Stimulated activated CD4-positive, alpha-beta T cell treated with anti-CD3 and anti-CD28 coated beads, Interleukin-2, amount 100 ng/mL, for 24 hours (primary cell): ENCODE measurements around the gene WDR44.
A peak's percentile ranks its signal among the peaks of the same experiment; 100 is the strongest.
"Not testable (repeated sequence)": the region's sequence is repeated elsewhere in the genome, so short reads cannot be mapped to it uniquely, and the experiment has no call there.

ENCODE experiments used
- DNase-seq, 2 donors: peaks; one replicate each; pipeline ENCODE4 v3.0.0-alpha.2; 2020

The WDR44 gene

DNA sequence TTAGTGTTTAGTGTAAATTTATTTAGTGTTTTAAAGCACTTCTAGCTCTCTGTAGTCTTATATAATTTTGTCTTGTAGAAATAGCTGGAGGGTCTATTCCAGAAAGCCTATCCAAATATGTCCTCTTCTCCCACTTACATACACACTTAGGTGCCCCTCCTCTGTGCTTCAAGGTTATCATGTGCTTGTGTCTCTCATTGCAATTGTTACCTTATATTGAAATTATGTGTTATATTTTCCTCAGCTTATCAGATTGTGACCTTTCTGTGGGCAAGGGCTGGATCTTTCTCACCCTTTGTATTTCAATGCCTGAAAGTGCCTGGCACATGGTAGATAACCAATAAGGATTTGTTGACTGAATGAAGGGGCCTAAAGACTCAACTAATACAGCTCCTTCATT, 18.4 kb downstream of the WDR44 start:
- DNase-seq = no peak

DNA sequence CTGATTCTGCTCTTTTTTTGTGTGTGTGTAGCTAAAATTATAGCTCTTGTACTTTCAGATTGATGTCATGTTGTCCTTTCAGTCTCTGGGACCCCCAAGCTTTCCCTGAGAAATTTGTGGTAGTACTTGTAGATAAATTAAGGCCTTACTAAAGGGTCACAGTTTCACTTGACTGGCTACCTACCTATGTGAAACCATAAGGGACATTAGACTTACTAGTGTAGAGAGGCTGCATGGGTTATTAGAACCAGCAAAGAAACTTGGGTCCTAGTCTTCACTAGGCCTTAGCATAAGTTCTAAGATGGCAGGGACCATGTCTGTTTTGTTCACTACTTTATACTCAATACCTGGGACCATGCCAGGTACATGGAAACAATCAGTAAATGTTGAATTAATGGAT, 21.4 kb downstream of the WDR44 start:
- no peak for DNase-seq

DNA sequence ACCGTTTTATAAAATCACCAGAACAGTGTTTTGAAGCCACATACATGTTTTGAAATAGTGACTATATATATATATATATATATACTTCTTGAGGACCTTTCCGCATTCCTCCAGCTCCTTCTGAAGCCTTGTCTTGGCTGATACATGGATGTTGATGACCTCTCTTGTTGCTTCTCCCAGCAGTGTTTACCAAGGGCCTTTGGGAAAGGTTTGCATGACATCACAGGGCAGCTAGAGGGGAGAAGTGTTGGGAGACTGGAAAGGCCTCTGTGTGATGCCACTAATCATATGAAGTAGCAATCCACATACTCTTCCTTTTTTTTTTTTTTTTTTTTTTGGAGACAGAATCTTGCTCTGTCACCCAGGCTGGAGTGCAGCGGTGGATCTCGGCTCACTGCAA, 22.5 kb downstream of the WDR44 start:
- no peak for DNase-seq

DNA sequence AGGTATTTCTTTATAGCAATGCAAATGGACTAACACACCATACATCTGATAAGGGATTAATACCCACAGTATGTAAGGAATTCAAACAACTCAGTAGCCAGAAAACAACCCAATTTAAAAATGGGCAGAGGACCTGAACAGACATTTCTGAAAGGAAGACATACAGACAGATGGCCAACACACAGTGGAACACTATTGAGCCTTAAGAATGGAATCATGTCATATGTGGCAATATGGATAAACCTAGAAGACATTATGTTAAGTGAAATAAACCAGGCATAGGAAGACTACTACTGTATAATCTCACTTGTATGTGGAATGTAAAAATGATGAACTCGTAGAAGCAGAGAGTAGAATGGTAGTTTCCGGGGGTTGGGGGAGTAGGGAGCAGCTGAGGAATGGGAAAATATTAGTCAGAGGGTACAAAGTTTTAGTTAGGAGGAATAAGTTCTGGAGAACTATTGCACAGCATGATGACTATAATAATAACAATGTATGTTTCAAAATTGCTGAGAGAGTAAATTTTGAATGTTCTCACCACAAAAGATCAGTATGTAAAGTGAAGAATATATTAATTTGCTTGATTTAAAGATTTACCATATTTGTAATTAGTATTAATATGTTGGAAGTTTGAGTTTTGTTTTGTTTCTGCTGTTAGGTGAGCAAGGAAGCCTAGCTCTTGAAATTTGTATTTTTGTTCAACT, 25.2 kb downstream of the WDR44 start:
- no peak for DNase-seq

- no peak for DNase-seq
These were observed 27.6 kb downstream of the WDR44 start for GRCh38 chrX:118373538-118373937.

GRCh38 chrX:118383120-118383519, 37.2 kb downstream of the WDR44 start:
- no peak for DNase-seq

GRCh38 chrX:118392716-118393115, 46.8 kb downstream of the WDR44 start:
- DNase-seq = no peak

DNA sequence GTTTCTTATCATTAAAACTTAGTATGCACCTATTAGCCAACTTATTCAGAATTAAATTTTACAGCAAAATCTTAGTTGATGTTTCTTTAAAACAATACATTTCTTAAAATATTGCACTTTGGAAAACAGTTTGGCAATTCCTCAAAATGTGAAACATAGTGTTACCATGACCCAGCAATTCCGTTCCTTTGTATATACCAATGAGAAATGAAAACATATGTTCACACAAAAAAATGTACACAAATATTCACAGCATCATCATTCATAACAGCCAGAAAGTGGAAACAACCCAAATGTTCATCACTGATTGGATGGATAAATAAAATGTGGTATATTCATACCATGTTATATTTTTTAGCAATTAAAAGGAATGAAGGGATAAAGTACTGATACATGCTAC, 50.2 kb downstream of the WDR44 start:
- DNase-seq = no peak

- DNase-seq = no peak
These were observed 72.9 kb downstream of the WDR44 start for GRCh38 chrX:118418811-118419251.

DNA sequence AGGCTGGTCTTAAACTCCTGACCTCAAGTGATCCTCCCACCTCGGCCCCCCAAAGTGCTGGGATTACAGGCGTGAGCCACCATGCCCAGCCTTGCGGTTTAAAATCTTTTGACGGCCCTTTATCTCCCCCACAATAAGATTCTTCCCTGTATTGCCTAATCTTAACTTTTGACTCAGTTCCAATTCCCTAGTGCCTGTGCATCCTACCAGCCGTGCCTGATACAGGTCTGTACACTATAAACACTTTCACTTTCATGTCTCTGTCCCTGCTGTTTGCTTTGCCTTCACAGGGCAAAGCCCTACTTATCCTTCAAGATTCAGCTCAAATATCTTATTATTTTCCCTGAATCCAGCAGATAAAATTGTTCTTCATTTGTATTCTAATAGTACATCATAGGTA, 74.6 kb downstream of the WDR44 start:
- no peak for DNase-seq

- peak in 1 of 2 donors; percentile 2 for DNase-seq
These were observed 77.7 kb downstream of the WDR44 start for GRCh38 chrX:118423558-118423957.

DNA sequence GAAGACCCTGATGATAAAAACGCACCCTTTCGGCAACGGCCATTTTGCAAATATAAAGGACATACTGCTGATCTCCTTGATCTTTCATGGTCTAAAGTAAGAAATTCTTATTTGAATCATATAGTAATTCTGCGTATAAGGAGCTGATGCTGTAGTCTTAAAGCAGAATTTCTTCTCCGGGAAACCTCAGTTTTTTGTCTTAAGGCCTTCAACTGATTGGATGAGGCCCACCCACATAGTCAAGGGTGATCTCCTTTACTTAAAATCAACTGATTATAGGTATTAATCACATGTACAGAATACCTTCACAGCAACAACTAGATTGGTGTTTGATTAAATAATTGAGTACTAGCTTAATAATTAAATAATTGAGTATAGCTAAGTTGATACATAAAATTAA, 86.9 kb downstream of the WDR44 start:
- no peak for DNase-seq

DNA sequence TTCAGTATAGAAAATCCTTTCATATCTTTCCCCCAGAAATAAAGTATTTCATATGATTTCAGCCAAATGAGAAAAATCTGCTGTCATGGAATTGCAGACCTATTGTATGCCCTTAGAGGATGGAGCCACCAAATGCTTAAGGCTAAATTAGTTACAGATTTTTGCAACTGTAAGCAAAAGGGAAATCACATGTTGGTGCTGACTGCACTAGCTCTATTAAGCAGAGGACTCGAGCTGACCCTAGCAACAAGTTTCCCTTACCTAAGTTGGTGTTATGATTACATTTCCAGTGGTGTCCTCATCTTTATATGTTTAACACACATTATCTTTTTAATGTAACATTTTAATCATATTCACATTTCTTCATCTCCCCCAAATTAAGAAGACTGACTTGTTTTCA, 91.4 kb downstream of the WDR44 start:
- DNase-seq = no peak

GRCh38 chrX:118448273-118448783, 102.4 kb downstream of the WDR44 start:
- no peak for DNase-seq

- DNase-seq = no peak
These were observed 109.1 kb downstream of the WDR44 start for GRCh38 chrX:118455013-118455412.

GRCh38 chrX:118459494-118459893, 113.6 kb downstream of the WDR44 start:
- DNase-seq = no peak

- DNase-seq = no peak
These were observed 118.6 kb downstream of the WDR44 start for GRCh38 chrX:118464501-118464900.

DNA sequence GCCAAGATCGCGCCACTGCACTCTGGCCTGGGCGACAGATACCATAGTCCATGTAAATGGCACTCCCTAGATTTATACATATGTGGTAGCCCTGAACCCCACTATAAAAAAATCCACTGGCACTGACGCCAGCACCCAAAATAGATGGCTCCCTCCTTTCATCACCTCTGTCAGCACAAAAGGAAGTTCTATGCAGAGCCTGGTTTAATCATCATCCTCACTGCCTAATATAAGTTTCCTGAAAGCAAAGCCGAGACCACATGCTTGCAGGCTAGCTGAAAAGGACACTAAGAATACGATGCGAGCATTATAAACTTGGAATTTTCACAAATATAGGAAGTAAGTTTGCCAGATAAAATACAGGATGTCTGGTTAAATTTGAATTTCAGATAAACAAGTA, 122.2 kb downstream of the WDR44 start:
- no peak for DNase-seq

DNA sequence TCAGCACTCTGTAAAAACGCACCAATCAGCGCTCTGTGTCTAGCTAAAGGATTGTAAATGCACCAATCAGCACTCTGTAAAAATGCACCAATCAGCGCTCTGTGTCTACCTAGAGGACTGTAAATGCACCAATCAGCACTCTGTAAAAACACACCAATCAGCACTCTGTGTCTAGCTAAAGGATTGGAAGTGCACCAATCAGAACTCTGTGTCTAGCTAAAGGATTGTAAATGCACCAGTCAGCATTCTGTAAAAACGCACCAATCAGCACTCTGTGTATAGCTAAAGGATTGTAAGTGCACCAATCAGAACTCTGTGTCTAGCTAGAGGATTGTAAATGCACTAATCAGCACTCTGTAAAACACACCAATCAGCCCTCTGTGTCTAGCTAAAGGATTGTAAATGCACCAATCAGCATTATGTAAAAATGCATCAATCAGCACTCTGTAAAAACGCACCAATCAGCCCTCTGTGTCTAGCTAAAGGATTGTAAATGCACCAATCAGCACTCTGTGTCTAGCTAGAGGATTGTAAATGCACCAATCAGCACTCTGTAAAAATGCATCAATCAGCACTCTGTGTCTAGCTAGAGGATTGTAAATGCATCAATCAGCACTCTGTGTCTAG, 124.9 kb downstream of the WDR44 start:
- DNase-seq = not testable (repeated sequence)

DNA sequence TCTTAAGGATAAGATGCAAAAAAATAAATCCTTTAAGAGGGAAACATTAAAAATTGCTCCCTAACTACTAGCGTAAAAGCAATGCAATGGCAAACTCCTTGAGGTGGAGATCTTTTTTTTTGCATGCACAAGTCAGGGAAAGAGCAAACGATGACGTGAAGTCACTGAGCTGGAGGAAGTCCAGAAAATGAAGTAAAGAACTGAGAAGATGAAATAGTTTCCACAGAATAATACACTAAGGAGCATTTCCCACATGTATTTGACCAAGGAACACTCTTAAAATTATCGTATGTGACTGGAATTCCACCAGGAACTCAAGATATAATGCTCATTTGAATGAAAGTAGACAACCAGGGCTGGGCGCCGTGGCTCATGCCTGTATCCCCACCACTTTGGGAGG, 128.7 kb downstream of the WDR44 start:
- no peak for DNase-seq

GRCh38 chrX:118475903-118476302, 130.0 kb downstream of the WDR44 start:
- no peak for DNase-seq

GRCh38 chrX:118480172-118480571, 134.3 kb downstream of the WDR44 start:
- no peak for DNase-seq

DNA sequence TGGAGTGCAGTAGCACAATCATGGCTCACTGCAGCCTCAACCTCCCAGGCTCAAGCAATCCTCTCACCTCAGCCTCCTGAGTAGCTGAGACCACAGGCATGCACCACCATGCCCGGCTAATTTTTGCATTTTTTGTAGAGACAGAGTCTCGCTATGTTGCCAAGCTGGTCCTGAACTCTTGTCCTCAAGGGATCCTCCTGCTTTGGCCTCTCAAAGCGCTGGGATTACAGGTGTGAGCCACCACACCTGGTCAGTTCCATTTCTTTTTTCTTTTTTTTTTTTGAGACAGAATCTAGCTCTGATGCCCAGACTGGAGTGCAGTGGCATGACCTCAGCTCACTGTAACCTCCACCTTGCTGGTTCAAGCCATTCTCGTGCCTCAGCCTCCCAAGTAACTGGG, 136.5 kb downstream of the WDR44 start:
- not testable (repeated sequence) for DNase-seq

DNA sequence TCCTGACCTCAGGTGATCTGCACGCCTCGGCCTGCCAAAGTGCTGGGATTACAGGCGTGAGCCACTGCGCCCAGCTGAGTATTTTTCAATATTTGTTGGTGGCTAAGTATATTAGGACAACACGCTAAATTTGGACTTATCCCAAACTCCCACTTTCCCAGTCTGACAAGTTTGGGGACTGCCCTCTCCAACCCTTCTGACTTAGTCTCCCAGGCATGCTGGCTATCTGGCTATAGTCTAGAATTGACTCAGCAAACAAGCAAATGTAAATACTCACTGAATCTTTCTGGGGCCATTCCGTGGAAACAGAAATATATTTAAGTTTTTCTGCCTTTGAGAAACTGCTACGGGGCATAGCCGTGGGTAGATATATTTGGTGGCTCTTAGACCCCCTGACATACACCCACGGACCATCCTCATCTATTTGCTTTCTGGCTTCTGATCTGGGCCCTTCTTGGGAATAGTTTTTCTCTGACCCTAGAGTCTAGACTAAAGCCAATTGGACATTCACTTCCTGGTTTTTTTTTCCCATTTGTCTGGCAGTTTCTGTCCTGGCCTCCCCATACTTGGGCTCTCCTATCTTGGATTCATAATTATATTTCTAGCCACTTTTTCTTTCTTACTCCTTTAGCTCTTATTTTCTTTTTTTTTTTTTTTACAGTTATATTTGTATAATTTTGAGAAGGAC, 138.5 kb downstream of the WDR44 start:
- DNase-seq = no peak
